NCI-H748 (cell line): Measurements from ENCODE around the gene BAHCC1.
A peak's percentile ranks its signal among the peaks of the same experiment; 100 is the strongest.

Source experiments
- DNase-seq: peaks from one replicate; lab custom pipeline; 2025; ENCODE audit not compliant: unreplicated experiment; lab: John Stamatoyannopoulos, UW

Gene BAHCC1

GRCh38 chr17:81397314-81398175 lies 2.3 kb downstream of the BAHCC1 start:
- DNase-seq = peak; percentile 79

- peak; percentile 54 for DNase-seq
These were observed 3.0 kb downstream of the BAHCC1 start for GRCh38 chr17:81398176-81398831.

GRCh38 chr17:81398832-81399411 lies 3.7 kb downstream of the BAHCC1 start:
- peak; percentile 40 for DNase-seq

GRCh38 chr17:81399481-81400153 lies 4.4 kb downstream of the BAHCC1 start:
- DNase-seq = peak; percentile 48

GRCh38 chr17:81400154-81400977 lies 5.1 kb downstream of the BAHCC1 start:
- DNase-seq = peak; percentile 65

GRCh38 chr17:81400996-81401722 lies 5.9 kb downstream of the BAHCC1 start:
- no peak for DNase-seq

GRCh38 chr17:81401723-81402529 lies 6.7 kb downstream of the BAHCC1 start:
- peak; percentile 31 for DNase-seq

- no peak for DNase-seq
These were observed 7.3 kb downstream of the BAHCC1 start for GRCh38 chr17:81402530-81402941.

- no peak for DNase-seq
These were observed 7.8 kb downstream of the BAHCC1 start for GRCh38 chr17:81402981-81403467.

GRCh38 chr17:81403671-81404534 lies 8.6 kb downstream of the BAHCC1 start:
- peak; percentile 15 for DNase-seq

- peak; percentile 81 for DNase-seq
These were observed 9.4 kb downstream of the BAHCC1 start for GRCh38 chr17:81404558-81405165.

GRCh38 chr17:81405411-81405872 lies 10.2 kb downstream of the BAHCC1 start:
- DNase-seq = no peak

GRCh38 chr17:81406117-81406953 lies 11.1 kb downstream of the BAHCC1 start:
- peak; percentile 77 for DNase-seq

GRCh38 chr17:81408049-81408448 lies 12.8 kb downstream of the BAHCC1 start:
- no peak for DNase-seq

- DNase-seq = peak; percentile 20
These were observed 14.1 kb downstream of the BAHCC1 start for GRCh38 chr17:81409190-81409935.

- no peak for DNase-seq
These were observed 15.6 kb downstream of the BAHCC1 start for GRCh38 chr17:81410852-81411251.
